Body of pancreas (tissue), 4 donors: ENCODE measurements around the gene KCNIP4.

Experiments used
- CTCF ChIP-seq, 7 experiments: fragments of 450-650 bp in 4 of 7; fragments of 200-600 bp in 3 of 7; sonication (generic) in 3 of 7; IDR thresholded peaks; one replicate each; pipeline ENCODE4 v1.5.1; 2016 to 2019; ENCODE audit warnings: antibody characterized with exemption in 7 of 7
- POLR2A ChIP-seq, 3 donors: fragments of 450-650 bp; IDR thresholded peaks; one replicate each; pipeline ENCODE4 v1.6.1; 2016; ENCODE audit warnings: antibody characterized with exemption in 3 of 3, mild to moderate bottlenecking in 2 of 3

- TF ChIP-seq CTCF (IDR thresholded peaks at IDR 0.05) = no peak
- TF ChIP-seq POLR2A (IDR thresholded peaks at IDR 0.05) = no peak
Measured at GRCh38 chr4:20680736-20681135, 1267.8 kb downstream of the KCNIP4 start.
